Lower leg skin (tissue), 3 donors: Measurements from ENCODE around the gene PROM1.

Experiments
- POLR2A ChIP-seq, 2 donors: fragments of 450-650 bp; IDR thresholded peaks; one replicate each; pipeline ENCODE4 v1.6.1; 2016 to 2017; ENCODE audit warnings: antibody characterized with exemption in 2 of 2, mild to moderate bottlenecking in 1 of 2, moderate library complexity in 1 of 2
- TF ChIP-seq, protein P1 (sequence below), 3 donors: fragments of 450-650 bp; IDR thresholded peaks; one replicate each; pipeline ENCODE4 v1.5.1; 2016; ENCODE audit warnings: antibody characterized with exemption in 3 of 3, mild to moderate bottlenecking in 3 of 3, moderate library complexity in 2 of 3

DNA sequence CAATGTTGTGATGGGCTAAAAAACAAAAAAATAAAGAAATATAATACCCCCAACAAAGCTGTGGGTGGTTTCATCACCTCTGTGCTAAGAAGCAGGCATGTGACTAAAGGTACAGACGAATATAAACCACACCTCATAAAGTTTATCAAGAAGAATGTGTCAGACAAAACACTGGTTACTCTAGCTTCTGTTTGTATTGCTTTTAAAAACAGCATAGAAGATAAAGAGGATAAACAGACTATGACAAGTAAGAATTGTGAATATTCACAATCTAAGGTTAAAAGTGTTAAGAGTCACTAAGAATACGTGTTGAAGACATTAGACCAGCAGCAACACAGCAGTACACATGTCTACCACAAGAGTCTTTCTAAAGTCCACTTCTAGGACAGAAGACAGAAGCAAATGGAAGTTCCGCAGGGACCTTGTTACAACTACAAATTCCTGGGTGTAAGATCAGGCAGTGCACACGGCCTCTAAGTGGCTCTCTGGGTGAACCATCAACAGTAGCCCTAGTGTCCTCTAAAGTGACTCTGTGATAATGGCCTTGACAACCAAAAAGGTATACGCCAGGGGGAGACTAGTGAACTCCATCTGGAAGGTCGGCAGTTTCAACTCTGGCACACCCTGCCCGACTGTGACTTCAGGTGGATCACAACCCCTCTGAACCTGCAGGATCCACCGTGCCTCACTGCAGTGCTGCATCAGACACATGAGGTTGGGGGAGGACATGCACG lies 112.6 kb downstream of the PROM1 start:
- TF ChIP-seq, protein P1, sequence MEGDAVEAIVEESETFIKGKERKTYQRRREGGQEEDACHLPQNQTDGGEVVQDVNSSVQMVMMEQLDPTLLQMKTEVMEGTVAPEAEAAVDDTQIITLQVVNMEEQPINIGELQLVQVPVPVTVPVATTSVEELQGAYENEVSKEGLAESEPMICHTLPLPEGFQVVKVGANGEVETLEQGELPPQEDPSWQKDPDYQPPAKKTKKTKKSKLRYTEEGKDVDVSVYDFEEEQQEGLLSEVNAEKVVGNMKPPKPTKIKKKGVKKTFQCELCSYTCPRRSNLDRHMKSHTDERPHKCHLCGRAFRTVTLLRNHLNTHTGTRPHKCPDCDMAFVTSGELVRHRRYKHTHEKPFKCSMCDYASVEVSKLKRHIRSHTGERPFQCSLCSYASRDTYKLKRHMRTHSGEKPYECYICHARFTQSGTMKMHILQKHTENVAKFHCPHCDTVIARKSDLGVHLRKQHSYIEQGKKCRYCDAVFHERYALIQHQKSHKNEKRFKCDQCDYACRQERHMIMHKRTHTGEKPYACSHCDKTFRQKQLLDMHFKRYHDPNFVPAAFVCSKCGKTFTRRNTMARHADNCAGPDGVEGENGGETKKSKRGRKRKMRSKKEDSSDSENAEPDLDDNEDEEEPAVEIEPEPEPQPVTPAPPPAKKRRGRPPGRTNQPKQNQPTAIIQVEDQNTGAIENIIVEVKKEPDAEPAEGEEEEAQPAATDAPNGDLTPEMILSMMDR (IDR thresholded peaks at IDR 0.05) = no peak
- TF ChIP-seq POLR2A (IDR thresholded peaks at IDR 0.05) = no peak
